D721Med (cell line): Measurements from ENCODE around the gene TMED7.

ENCODE experiments used
- DNase-seq: peaks from one replicate; pipeline ENCODE4 v3.0.0; 2011; ENCODE audit warnings: low spot score; ENCODE audit not compliant: insufficient read length
- FAIRE-seq: peaks from 2 replicates; lab custom pipeline; 2011; peaks lifted over from hg19 to GRCh38; lab: Jason Lieb, UNC
- TF ChIP-seq, protein P1 (sequence below): IDR thresholded peaks from 2 replicates; pipeline ENCODE4 v1.5.1; 2012; ENCODE audit warnings: mild to moderate bottlenecking, control low read depth; ENCODE audit not compliant: insufficient read depth; ENCODE audit errors: missing control alignments

Gene TMED7

GRCh38 chr5:115629903-115630302 is 4.1 kb upstream of the TMED7 start:
- DNase-seq (no peak), FAIRE-seq (no peak)
- TF ChIP-seq, protein P1, sequence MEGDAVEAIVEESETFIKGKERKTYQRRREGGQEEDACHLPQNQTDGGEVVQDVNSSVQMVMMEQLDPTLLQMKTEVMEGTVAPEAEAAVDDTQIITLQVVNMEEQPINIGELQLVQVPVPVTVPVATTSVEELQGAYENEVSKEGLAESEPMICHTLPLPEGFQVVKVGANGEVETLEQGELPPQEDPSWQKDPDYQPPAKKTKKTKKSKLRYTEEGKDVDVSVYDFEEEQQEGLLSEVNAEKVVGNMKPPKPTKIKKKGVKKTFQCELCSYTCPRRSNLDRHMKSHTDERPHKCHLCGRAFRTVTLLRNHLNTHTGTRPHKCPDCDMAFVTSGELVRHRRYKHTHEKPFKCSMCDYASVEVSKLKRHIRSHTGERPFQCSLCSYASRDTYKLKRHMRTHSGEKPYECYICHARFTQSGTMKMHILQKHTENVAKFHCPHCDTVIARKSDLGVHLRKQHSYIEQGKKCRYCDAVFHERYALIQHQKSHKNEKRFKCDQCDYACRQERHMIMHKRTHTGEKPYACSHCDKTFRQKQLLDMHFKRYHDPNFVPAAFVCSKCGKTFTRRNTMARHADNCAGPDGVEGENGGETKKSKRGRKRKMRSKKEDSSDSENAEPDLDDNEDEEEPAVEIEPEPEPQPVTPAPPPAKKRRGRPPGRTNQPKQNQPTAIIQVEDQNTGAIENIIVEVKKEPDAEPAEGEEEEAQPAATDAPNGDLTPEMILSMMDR: no peak

GRCh38 chr5:115627295-115627865 is 1.5 kb upstream of the TMED7 start:
- no peak for DNase-seq
- FAIRE-seq: no peak
- TF ChIP-seq, protein P1: no peak

GRCh38 chr5:115626445-115626823 is 598 bp upstream of the TMED7 start:
- FAIRE-seq (no peak), DNase-seq (no peak)
- TF ChIP-seq, protein P1: no peak

DNA sequence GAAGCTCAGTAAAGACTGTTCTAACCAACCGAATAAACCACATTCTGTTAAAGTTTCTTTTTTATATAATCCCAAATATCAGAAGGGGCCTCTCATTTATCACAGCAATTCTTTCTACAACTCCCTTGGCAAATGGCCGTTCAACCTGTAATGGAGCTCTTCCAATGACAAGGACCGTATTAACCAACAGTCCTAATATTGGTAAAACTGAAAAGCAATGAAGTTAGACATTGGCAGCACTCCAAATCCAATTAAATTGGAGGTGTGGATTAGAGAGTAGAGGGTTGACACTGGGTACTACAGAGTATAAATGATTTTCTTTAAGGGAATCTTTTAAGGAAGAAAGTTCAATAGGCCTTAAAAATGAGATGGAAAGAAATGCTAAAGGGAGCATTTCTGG is 842 bp downstream of the TMED7 start:
- DNase-seq (no peak), FAIRE-seq (no peak)
- TF ChIP-seq, protein P1: no peak

DNA sequence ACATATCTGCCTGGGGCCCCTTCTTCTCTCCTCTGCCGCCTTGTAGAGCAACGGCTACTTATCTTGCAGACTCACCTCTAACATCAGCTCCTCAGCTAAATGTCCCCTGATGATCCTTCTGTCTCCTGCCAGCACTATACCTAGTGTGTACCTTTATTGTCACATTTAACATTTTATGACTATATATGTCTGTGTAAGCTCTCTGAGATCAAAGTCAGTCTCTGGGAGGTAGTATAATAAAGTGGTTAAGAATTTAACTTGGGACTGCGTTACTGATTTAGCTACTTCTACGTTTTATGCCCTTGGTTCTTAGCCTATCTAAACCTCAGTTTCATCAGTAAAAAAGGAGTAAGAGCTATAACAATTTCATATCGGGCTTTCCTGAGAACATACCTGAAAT is 2.2 kb downstream of the TMED7 start:
- no peak for FAIRE-seq
- TF ChIP-seq, protein P1: no peak
- no peak for DNase-seq

- DNase-seq: no peak
- TF ChIP-seq, protein P1: no peak
- FAIRE-seq: no peak
These were observed 4.4 kb downstream of the TMED7 start for GRCh38 chr5:115621365-115621900.

DNA sequence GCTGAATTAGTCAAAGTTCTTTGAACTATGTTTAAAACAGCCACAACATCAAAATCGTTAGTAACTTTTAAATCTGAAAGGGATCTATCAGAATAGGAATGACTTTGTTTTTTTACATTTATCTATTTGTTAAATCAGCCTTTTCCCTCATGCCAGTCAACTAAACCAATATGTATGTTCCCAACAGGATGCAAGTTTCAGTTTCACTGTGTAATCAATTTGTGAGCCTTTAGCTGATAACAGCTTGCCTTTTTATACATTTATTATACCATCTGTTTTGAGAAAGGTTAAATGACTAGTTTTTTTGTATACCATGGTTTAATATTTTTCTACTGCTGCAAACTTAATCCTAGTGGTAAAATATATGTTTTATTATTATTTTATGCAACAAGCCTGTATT is 8.9 kb downstream of the TMED7 start:
- TF ChIP-seq, protein P1: no peak
- DNase-seq (no peak), FAIRE-seq (no peak)
